GM12865 (cell line): ENCODE measurements around the gene FHAD1.
"Not testable (repeated sequence)": the region's sequence is repeated elsewhere in the genome, so short reads cannot be mapped to it uniquely, and the experiment has no call there.

ENCODE experiments used
- DNase-seq: peaks from one replicate; pipeline ENCODE4 v3.0.0; 2010; ENCODE audit warnings: low read depth
- H3K4me3 ChIP-seq: 2 replicates; pipeline ENCODE4 v1.5.1; 2011; ENCODE audit warnings: mild to moderate bottlenecking, low read depth, low read length, control low read depth
- CTCF ChIP-seq: IDR thresholded peaks from 2 replicates; pipeline ENCODE4 v1.5.1; 2011; ENCODE audit warnings: low read length, control low read depth, low read depth, inconsistent platforms; ENCODE audit not compliant: insufficient read depth; ENCODE audit errors: missing control alignments

FHAD1 gene

GRCh38 chr1:15427280-15427666 lies 180.2 kb downstream of the FHAD1 start:
- no peak for DNase-seq
- H3K4me3 ChIP-seq = no peak overlapping the region
- TF ChIP-seq CTCF = no peak

- DNase-seq, H3K4me3 ChIP-seq: not testable (repeated sequence)
Measured at GRCh38 chr1:15428252-15428651, 181.2 kb downstream of the FHAD1 start.

- no peak overlapping the region for H3K4me3 ChIP-seq
- no peak for DNase-seq
- TF ChIP-seq CTCF = no peak
Measured at GRCh38 chr1:15428815-15429435, 181.9 kb downstream of the FHAD1 start.

- no peak for DNase-seq
- no peak overlapping the region for H3K4me3 ChIP-seq
- no peak for TF ChIP-seq CTCF
Measured at GRCh38 chr1:15429701-15430149, 182.7 kb downstream of the FHAD1 start.

GRCh38 chr1:15430787-15431570 lies 184.0 kb downstream of the FHAD1 start:
- peak; percentile 98 for TF ChIP-seq CTCF

GRCh38 chr1:15431571-15431948 lies 184.5 kb downstream of the FHAD1 start:
- no peak for TF ChIP-seq CTCF
- H3K4me3 ChIP-seq = no peak overlapping the region
- DNase-seq = no peak

More at GRCh38 chr1:15430787-15431570, 184.0 kb downstream of the FHAD1 start:
- no peak overlapping the region for H3K4me3 ChIP-seq
- peak; percentile 70 for DNase-seq

- DNase-seq = no peak
- no peak overlapping the region for H3K4me3 ChIP-seq
- no peak for TF ChIP-seq CTCF
Measured at GRCh38 chr1:15432324-15432723, 185.3 kb downstream of the FHAD1 start.
